Measurements from ENCODE around the gene RNGTT.

RNGTT gene

DNA sequence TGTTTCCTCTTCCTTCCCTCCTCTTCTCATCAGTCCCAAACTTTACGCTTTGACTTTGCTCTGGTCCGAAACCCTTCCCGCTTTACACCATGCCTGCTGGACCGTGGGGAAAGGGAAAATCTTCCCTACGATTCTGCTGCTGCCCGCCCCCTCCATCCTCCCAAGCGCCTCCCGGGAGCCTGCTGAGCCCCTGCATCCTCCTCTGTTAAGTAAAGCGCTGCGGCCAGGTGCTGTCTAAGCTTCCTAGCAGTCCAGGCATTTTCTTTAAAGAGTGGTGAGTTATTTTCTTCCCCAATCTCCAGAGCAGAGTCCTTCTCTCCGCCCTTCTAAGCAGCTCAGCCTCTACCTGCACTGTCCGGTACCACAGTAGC lies 376.3 kb downstream of the RNGTT start:
- DNase-seq (ENCODE audit: low read depth): no peak

GRCh38 chr6:88586371-88587149 lies 376.9 kb downstream of the RNGTT start:
- peak; percentile 63 for DNase-seq (ENCODE audit: low read depth)

DNA sequence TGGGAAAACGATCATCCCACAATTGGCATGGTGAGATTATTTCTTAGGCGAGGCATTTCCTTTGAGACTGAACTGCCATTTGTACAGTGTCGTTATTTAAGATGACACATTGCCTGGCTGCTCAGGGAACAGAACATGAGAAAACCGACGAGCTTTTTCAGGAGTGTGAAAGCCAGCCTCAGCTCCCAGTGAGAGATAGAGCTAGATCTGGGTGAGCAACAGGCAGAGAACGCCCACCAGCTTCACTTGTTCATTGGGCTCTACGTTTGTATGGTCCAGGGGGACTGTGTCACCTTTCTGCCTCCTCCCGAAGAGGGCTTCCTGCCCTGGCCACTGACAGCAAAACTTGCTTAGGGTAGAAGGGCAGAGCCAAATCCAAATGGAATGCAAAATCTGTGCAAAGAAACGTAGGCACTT lies 378.1 kb downstream of the RNGTT start:
- no peak for DNase-seq (ENCODE audit: low read depth)

- DNase-seq (ENCODE audit: low read depth): no peak
Measured at GRCh38 chr6:88584581-88585275, 378.7 kb downstream of the RNGTT start.

DNA sequence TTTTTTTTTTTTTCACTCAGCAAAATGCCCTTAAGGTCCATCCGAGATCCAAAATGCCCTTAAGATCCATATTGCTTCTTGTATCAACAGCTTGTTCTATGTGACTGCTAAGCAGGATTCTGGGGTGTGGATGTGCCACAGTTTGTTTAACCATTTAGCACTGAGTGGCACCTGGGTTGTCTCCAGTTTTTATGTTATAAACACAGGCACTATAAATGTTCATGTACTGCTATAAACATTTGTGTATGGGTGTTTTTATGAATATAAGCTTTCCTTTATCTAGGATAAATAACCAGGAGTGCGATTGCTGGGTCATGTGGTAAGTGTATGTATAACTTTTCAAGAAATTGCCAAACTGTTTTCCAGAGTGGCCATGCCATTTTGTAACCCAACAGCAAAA lies 386.0 kb downstream of the RNGTT start:
- DNase-seq (ENCODE audit: low read depth): no peak

DNA sequence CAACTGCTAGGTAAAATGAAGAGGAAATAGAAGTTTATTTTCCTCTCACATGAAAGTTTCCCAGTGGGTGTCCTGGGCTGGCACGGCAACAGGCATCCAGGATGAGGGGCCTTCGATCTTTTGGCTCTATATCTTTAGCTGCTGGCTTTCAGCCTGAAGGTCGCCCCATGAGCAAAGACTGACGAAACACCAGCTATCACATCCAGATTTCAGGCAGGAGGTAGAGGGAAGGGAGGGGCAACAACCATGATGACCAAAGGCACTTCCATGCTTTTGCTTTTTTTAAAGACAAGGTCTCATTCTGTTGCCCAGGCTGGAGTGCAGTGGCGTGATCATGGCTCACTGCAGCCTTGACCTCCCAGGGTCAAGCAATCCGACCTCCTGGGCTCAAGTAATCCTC lies 387.9 kb downstream of the RNGTT start:
- no peak for DNase-seq (ENCODE audit: low read depth)

- no peak for DNase-seq (ENCODE audit: low read depth)
Measured at GRCh38 chr6:88574651-88575050, 388.8 kb downstream of the RNGTT start.

- no peak for DNase-seq (ENCODE audit: low read depth)
Measured at GRCh38 chr6:88574031-88574430, 389.4 kb downstream of the RNGTT start.

DNA sequence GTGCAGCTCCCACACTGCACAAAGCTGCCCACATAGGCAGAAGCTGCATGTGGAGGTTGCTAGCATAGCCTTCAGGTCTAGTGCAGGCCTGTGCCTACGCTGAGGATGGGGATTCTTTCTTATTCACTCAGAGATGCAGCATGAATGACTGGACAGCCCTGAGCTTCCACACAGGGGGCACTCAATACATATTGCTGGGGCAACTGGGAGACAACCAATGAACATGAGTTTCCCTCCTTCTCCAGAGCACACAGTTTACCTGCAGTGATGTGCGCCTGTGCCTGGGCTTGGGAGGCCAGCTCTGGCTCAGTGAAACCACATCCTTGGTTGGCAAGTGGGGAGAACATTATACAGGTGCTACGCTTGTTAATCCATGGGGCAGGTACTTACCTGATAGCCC lies 389.9 kb downstream of the RNGTT start:
- DNase-seq (ENCODE audit: low read depth): no peak

GRCh38 chr6:88572449-88573139 lies 390.8 kb downstream of the RNGTT start:
- DNase-seq (ENCODE audit: low read depth): no peak

DNA sequence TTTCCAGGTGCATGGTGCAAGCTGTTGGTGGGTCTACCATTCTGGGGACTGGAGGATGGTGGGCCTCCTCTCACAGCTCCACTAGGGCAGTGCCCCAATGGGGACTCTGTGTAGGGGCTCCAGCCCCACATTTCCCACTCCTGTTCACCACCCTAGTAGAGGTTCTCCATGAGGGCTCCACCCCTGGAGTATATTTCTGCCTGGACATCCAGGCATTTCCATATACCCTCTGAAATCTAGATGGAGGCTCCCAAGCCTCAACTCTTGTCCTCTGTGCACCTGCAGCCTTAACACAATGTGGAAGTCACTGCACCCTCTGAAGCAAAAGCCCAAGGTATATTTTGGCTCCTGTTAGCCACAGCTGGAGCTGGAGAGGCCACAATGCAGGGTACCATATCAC lies 393.5 kb downstream of the RNGTT start:
- DNase-seq (ENCODE audit: low read depth): no peak

DNA sequence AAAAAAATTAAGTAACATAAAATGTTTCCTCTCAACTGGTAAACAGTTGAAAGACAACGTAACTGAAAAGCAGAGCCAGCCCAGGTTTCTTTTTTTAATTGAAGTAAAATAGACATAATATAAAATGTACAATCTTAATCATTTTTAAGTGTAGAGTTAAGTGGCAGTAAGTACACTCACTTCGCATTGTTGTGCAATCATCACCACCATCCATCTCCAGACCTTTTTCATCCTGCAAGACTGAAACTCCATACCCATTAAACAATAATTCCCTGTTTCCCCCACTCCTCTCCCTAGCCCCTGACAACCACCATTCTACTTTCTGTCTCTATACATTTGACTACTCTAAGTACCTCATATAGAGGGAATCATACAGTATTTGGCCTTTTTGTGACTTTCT lies 395.7 kb downstream of the RNGTT start:
- no peak for DNase-seq (ENCODE audit: low read depth)

- DNase-seq (ENCODE audit: low read depth): no peak
Measured at GRCh38 chr6:88566746-88567534, 396.5 kb downstream of the RNGTT start.

GRCh38 chr6:88565836-88566235 lies 397.6 kb downstream of the RNGTT start:
- no peak for DNase-seq (ENCODE audit: low read depth)

- no peak for DNase-seq (ENCODE audit: low read depth)
Measured at GRCh38 chr6:88565409-88565811, 398.0 kb downstream of the RNGTT start.

DNA sequence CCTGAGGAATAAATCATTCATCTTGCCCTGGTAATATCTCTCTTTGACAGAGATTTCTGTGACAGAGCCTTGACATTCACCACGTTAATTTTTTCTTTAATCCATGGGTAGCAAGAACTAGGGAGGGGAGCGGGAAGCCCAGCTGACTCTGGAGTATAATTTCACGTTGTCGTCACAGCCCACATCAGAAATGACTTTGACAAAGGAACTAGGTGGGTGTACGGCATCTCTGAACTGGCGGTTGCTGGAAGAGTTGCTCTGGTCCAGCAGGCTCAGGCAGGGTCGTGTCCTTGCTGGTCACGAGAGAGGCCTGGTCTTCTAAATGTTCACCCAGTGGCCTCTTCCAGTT lies 400.2 kb downstream of the RNGTT start:
- DNase-seq (ENCODE audit: low read depth): no peak

GRCh38 chr6:88562353-88563276 lies 400.8 kb downstream of the RNGTT start:
- no peak for DNase-seq (ENCODE audit: low read depth)

GRCh38 chr6:88561954-88562315 lies 401.5 kb downstream of the RNGTT start:
- DNase-seq (ENCODE audit: low read depth): no peak

DNA sequence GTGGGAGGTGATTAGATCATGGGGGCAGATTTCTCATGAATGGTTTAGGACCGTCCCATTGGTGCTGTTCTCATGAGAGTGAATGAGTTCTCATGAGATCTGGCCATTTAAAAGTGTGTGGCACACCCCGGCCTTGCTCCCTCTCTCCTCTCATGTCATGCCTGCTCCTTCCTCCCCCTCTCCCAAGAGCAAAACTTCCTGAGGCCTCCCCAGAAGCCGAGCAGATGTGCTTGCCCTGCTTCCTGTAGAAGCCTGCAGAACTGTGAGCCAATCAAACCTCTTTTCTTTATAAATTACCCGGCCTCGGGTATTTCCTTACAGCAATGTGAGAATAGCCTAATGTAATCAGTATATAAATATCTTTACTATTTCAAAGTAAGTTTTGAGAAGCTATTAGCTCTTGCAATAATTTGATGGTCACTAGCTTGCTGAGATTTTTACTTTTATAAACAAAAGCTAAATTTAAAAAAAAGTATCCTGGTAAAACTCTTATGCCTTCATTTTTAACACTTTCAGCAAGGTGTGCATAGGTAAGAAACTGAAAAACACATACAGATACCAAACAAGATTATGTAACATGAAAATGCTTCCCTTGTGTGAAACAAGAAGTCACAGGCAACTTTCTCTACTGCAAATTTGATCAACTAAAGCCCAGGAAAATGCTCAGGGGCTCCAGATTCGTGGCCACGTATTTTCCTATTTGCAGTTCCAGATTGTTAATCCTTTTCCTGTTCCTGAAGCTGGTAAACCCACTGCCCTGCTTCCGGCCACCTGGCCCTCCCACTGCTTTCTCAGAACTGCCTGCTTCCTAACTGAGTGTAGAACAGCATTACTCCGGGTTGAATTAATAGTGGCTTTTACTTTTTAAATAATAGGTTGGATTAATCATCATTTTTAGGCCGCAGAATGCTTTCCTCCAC lies 402.1 kb downstream of the RNGTT start:
- no peak for DNase-seq (ENCODE audit: low read depth)

All from fibroblast of gingiva (primary cell).